IMR-90 (cell line): ENCODE results near the gene SUGCT. TPM values are rescaled to one million over a fixed set of nuclear protein-coding genes. Genes with fewer than 3 reads are reported as not detected.

Source experiments
- ATAC-seq: fragments of 200-7000 bp; cut with Tn5 transposase; 2 replicates; pipeline ENCODE4 v1.9.1; 2020; ENCODE audit warnings: low read depth, mild to moderate bottlenecking, moderate library complexity
- BruUV-seq: library from RNA; stranded (reverse); fragments of 400-500 nt; replicated peaks from 2 replicates; lab custom pipeline; 2021; lab: Mats Ljungman, UMichigan
- CTCF ChIA-PET: fragments of 300-600 bp; formaldehyde crosslinking; extraction: SDS; loops from one replicate; lab custom pipeline; 2021; ENCODE audit warnings: antibody characterized with exemption; lab: Yijun Ruan, JAX
- POLR2A ChIA-PET: fragments of 300-600 bp; sonication (Branson Sonifier 250); formaldehyde crosslinking; loops from one replicate; lab custom pipeline; 2022; ENCODE audit warnings: antibody characterized with exemption; ENCODE audit not compliant: unreplicated experiment; lab: Charles Lee
- DNase-seq: peaks from one replicate; pipeline ENCODE4 v3.0.0; 2013
- H2AFZ ChIP-seq: replicated peaks from 2 replicates; pipeline ENCODE3; 2013; ENCODE audit warnings: low read length, mild to moderate bottlenecking; ENCODE audit not compliant: poor library complexity
- H2AK5ac ChIP-seq: 2 replicates; pipeline ENCODE4 v1.6.1; 2013; ENCODE audit warnings: low read depth, low read length, inconsistent platforms
- H2AK9ac ChIP-seq: replicated peaks from 2 replicates; pipeline ENCODE3; 2013; ENCODE audit warnings: mild to moderate bottlenecking, low read depth, low read length, moderate library complexity; ENCODE audit not compliant: poor library complexity
- H2BK120ac ChIP-seq: 2 replicates; pipeline ENCODE4 v1.6.1; 2013; ENCODE audit warnings: low read depth, low read length, inconsistent platforms
- H2BK15ac ChIP-seq: 3 replicates; pipeline ENCODE4 v1.6.1; 2013; ENCODE audit warnings: low read depth, low read length, inconsistent platforms
- H2BK20ac ChIP-seq: 2 replicates; pipeline ENCODE4 v1.6.1; 2013; ENCODE audit warnings: low read depth, mild to moderate bottlenecking, inconsistent platforms, low read length, moderate library complexity
- H2BK5ac ChIP-seq: 2 replicates; pipeline ENCODE4 v1.6.1; 2013; ENCODE audit warnings: mild to moderate bottlenecking, low read depth, low read length, inconsistent platforms; ENCODE audit not compliant: poor library complexity, severe bottlenecking
- H3K14ac ChIP-seq: replicated peaks from 2 replicates; pipeline ENCODE4 v1.6.1; 2013; ENCODE audit warnings: low read depth, low read length, inconsistent platforms
- H3K18ac ChIP-seq: 2 replicates; pipeline ENCODE4 v1.6.1; 2013; ENCODE audit warnings: low read depth, low read length, control low read depth
- H3K23ac ChIP-seq: 2 replicates; pipeline ENCODE4 v1.6.1; 2013; ENCODE audit warnings: low read depth, low read length, inconsistent platforms
- H3K27ac ChIP-seq: 2 replicates; pipeline ENCODE4 v1.5.1; 2013; ENCODE audit warnings: mild to moderate bottlenecking, control low read depth, low read length; ENCODE audit not compliant: insufficient read depth
- H3K27me3 ChIP-seq: 2 replicates; pipeline ENCODE4 v1.6.1; 2013; ENCODE audit warnings: low read length; ENCODE audit not compliant: control insufficient read depth, insufficient read depth
- H3K36me3 ChIP-seq: 2 replicates; pipeline ENCODE4 v1.6.1; 2013; ENCODE audit warnings: low read length, mixed read lengths; ENCODE audit not compliant: control insufficient read depth, insufficient read depth
- H3K4ac ChIP-seq: 2 replicates; pipeline ENCODE4 v1.6.1; 2013; ENCODE audit warnings: low read depth, low read length, inconsistent platforms
- H3K4me1 ChIP-seq: 2 replicates; pipeline ENCODE4 v1.6.1; 2013; ENCODE audit warnings: low read length, mixed read lengths; ENCODE audit not compliant: control insufficient read depth, insufficient read depth
- H3K4me2 ChIP-seq: 2 replicates; pipeline ENCODE4 v1.6.1; 2013; ENCODE audit warnings: low read depth, mild to moderate bottlenecking, control low read depth, low read length, moderate library complexity
- H3K4me3 ChIP-seq: 2 replicates; pipeline ENCODE4 v1.5.1; 2013; ENCODE audit warnings: low read depth, mild to moderate bottlenecking, control low read depth, low read length, moderate library complexity; ENCODE audit not compliant: insufficient read depth
- H3K56ac ChIP-seq: 2 replicates; pipeline ENCODE4 v1.6.1; 2013; ENCODE audit warnings: low read length, inconsistent platforms; ENCODE audit not compliant: insufficient read depth; ENCODE audit errors: extremely low read depth
- H3K79me1 ChIP-seq, 2 experiments: 2 replicates each; pipeline ENCODE4 v1.6.1; 2013; ENCODE audit warnings: low read length in 2 of 2, inconsistent platforms in 1 of 2, low read depth in 1 of 2
- H3K9ac ChIP-seq: 2 replicates; pipeline ENCODE4 v1.6.1; 2013; ENCODE audit warnings: low read depth, low read length, control low read depth
- H3K9me1 ChIP-seq: 2 replicates; pipeline ENCODE4 v1.6.1; 2013; ENCODE audit warnings: low read length, inconsistent platforms; ENCODE audit not compliant: insufficient read depth
- H3K9me3 ChIP-seq: 2 replicates; pipeline ENCODE4 v1.6.1; 2013; ENCODE audit warnings: low read length; ENCODE audit not compliant: control insufficient read depth, insufficient read depth
- H4K20me1 ChIP-seq: 2 replicates; pipeline ENCODE4 v1.6.1; 2013; ENCODE audit warnings: low read length, inconsistent platforms; ENCODE audit not compliant: insufficient read depth
- H4K5ac ChIP-seq: 2 replicates; pipeline ENCODE4 v1.6.1; 2013; ENCODE audit warnings: mild to moderate bottlenecking, low read depth, low read length, control low read depth
- H4K8ac ChIP-seq, 2 experiments: 2 replicates each; pipeline ENCODE4 v1.6.1; 2013; ENCODE audit warnings: low read depth in 2 of 2, low read length in 2 of 2, control low read depth in 1 of 2, inconsistent platforms in 1 of 2
- H4K91ac ChIP-seq: 2 replicates; pipeline ENCODE4 v1.6.1; 2013; ENCODE audit warnings: low read depth, low read length, inconsistent platforms; ENCODE audit not compliant: insufficient read depth
- BHLHE40 ChIP-seq: fragments of 150-350 bp; IDR thresholded peaks from 2 replicates; pipeline ENCODE4 v1.6.1; 2016; ENCODE audit warnings: mild to moderate bottlenecking, low read depth, low read length
- CEBPB ChIP-seq: IDR thresholded peaks from 2 replicates; pipeline ENCODE4 v1.6.1; 2012; ENCODE audit warnings: low read depth, low read length, improper control_type of control experiment
- CHD1 ChIP-seq: IDR thresholded peaks from 2 replicates; pipeline ENCODE4 v1.6.1; 2012; ENCODE audit warnings: low read depth, low read length, improper control_type of control experiment
- CTCF ChIP-seq: conservative IDR thresholded peaks from 2 replicates; pipeline ENCODE4 v1.5.1; 2012; ENCODE audit warnings: mild to moderate bottlenecking, low read depth, low read length, improper control_type of control experiment
- FOS ChIP-seq: fragments of 150-350 bp; IDR thresholded peaks from 2 replicates; pipeline ENCODE4 v1.6.1; 2016; ENCODE audit warnings: low read depth, low read length
- MAFK ChIP-seq: IDR thresholded peaks from 2 replicates; pipeline ENCODE4 v1.6.1; 2012; ENCODE audit warnings: low read depth, low read length, improper control_type of control experiment
- MAZ ChIP-seq: IDR thresholded peaks from 2 replicates; pipeline ENCODE4 v1.6.1; 2012; ENCODE audit warnings: low read depth, mild to moderate bottlenecking, low read length, improper control_type of control experiment, moderate library complexity, borderline replicate concordance
- NFE2L2 ChIP-seq: fragments of 150-350 bp; IDR thresholded peaks from 2 replicates; pipeline ENCODE4 v1.6.1; 2016; ENCODE audit warnings: low read depth, mild to moderate bottlenecking, low read length
- POLR2A ChIP-seq: IDR thresholded peaks from 2 replicates; pipeline ENCODE4 v1.6.1; 2012; ENCODE audit warnings: mild to moderate bottlenecking, low read depth, low read length
- RAD21 ChIP-seq: IDR thresholded peaks from 2 replicates; pipeline ENCODE4 v1.6.1; 2012; ENCODE audit warnings: low read length, improper control_type of control experiment
- RCOR1 ChIP-seq: IDR thresholded peaks from 2 replicates; pipeline ENCODE4 v1.6.1; 2012; ENCODE audit warnings: mild to moderate bottlenecking, low read length, improper control_type of control experiment; ENCODE audit not compliant: insufficient replicate concordance
- RFX5 ChIP-seq: IDR thresholded peaks from 2 replicates; pipeline ENCODE4 v1.8.0; 2012; ENCODE audit warnings: low read depth, mild to moderate bottlenecking, low read length, moderate library complexity
- SMC3 ChIP-seq: fragments of 150-350 bp; IDR thresholded peaks from 2 replicates; pipeline ENCODE4 v1.6.1; 2016; ENCODE audit warnings: low read depth, mild to moderate bottlenecking, antibody characterized with exemption, low read length, moderate library complexity
- USF2 ChIP-seq: fragments of 150-350 bp; IDR thresholded peaks from 2 replicates; pipeline ENCODE4 v1.6.1; 2017; ENCODE audit warnings: mild to moderate bottlenecking, antibody characterized with exemption, low read length, low read depth
- WGBS, 2 experiments: methylation state at CpG; one replicate each; pipeline versions ENCODE4 v1.1.5 to v1.1.7; 2013; ENCODE audit warnings: missing lambda C conversion rate in 2 of 2; ENCODE audit not compliant: insufficient read length in 1 of 2; ENCODE audit errors: extremely low coverage in 2 of 2; 5-methylcytosine and 5-hydroxymethylcytosine counted together
- dilution Hi-C: fragments of 300-500 bp; cut with HindIII; formaldehyde crosslinking; loops from one replicate; pipeline ENCODE4 v1.14.3; 2018; ENCODE audit warnings: low sequenced_read_pairs; ENCODE audit not compliant: unreplicated experiment
- in situ Hi-C: fragments of 300-500 bp; cut with MboI; formaldehyde crosslinking; loops from 3 replicates; pipeline ENCODE4 v1.14.3; 2019; ENCODE audit warnings: low sequenced_read_pairs, inconsistent platforms, mixed read lengths
- intact Hi-C: fragments of 100-400 bp; cut with micrococcal nuclease; formaldehyde crosslinking; loops from 2 replicates; pipeline ENCODE4 v1.10.0; 2022
- polyA plus RNA-seq, 3 experiments: library from polyadenylated mRNA; depleted of rRNA; stranded (reverse); fragments of >200 nt; gene quantifications; 2 replicates each; pipeline ENCODE4 v1.2.3, GENCODE V29; 2012; ENCODE audit warnings: low replicate concordance in 1 of 3
- total RNA-seq: library from RNA; depleted of rRNA; stranded (reverse); fragments of >200 nt; gene quantifications from 2 replicates; pipeline ENCODE4 v1.2.3, GENCODE V29; 2012

The SUGCT gene
- total and polyA plus RNA-seq, 2 of the 4 experiments (the other 2 are of a cell fraction) = 5.9 to 8.3 TPM

- no TSS peak for BruUV-seq
- no peak overlapping the region for H3K23ac ChIP-seq
- no peak overlapping the region for H2BK120ac ChIP-seq
- H4K20me1 ChIP-seq = no peaks in the 10 kb centered on the region
- no peaks in the 10 kb centered on the region for H3K27me3 ChIP-seq
- no peak for DNase-seq
- no peak for ATAC-seq
- H3K79me1 ChIP-seq = no peaks in the 10 kb centered on the region
- H3K18ac ChIP-seq = no peak overlapping the region
- no peaks in the 10 kb centered on the region; the same call in 1 of the 2 replicates for H3K36me3 ChIP-seq
- no peak overlapping the region for H3K14ac ChIP-seq
- H3K9me3 ChIP-seq = no peaks in the 10 kb centered on the region
- no peak overlapping the region for H3K4me2 ChIP-seq
- CTCF ChIA-PET = no interaction called here
- H2AFZ ChIP-seq = no peak overlapping the region
- no peak overlapping the region for H4K91ac ChIP-seq
- no peak overlapping the region for H4K5ac ChIP-seq
- TF ChIP-seq POLR2A (no peak), FOS (no peak), USF2 (no peak), NFE2L2 (no peak), CHD1 (no peak), RAD21 (no peak), BHLHE40 (no peak), MAZ (no peak), SMC3 (no peak), CEBPB (no peak), RCOR1 (no peak), CTCF (no peak), RFX5 (no peak), MAFK (no peak)
- no peak overlapping the region for H3K9ac ChIP-seq
- no peak overlapping the region for H2BK20ac ChIP-seq
- H4K8ac ChIP-seq = no peak overlapping the region
- POLR2A ChIA-PET = no interaction called here
- no peak overlapping the region for H3K4me3 ChIP-seq
- H3K9me1 ChIP-seq = no peaks in the 10 kb centered on the region; the same call in 1 of the 2 replicates
- no peak overlapping the region for H2BK15ac ChIP-seq
- no peak overlapping the region for H2AK9ac ChIP-seq
- H3K56ac ChIP-seq = no peak overlapping the region
- no peak overlapping the region for H3K27ac ChIP-seq
- H3K4me1 ChIP-seq = peaks cover 9% of the 10 kb centered on the region
- no peak overlapping the region for H2BK5ac ChIP-seq
- WGBS, 2 experiments = no CpG with 5 or more reads among the region's 6 CpGs
- dilution Hi-C loops (no loop called here), intact Hi-C loops (no loop called here), in situ Hi-C loops (no loop called here)
- 0 out of 2 replicates have a peak overlapping the region, but pooled peaks have one; percentile 13 for H2AK5ac ChIP-seq
- no peak overlapping the region for H3K4ac ChIP-seq
These were observed 576.9 kb downstream of the SUGCT start for GRCh38 chr7:40711706-40712105.
